K562 (cell line): Measurements from ENCODE around the gene IARS2. TPM values are rescaled to one million over a fixed set of nuclear protein-coding genes. Genes with fewer than 3 reads are reported as not detected.

ENCODE experiments used
- CHAMP1 ChIP-seq: fragments of 450-650 bp; IDR thresholded peaks from 2 replicates; pipeline ENCODE4 v1.6.1; 2016; ENCODE audit warnings: mild to moderate bottlenecking
- GABPB1 ChIP-seq: sonication (generic); formaldehyde crosslinking; IDR thresholded peaks from 2 replicates; pipeline ENCODE4 v1.8.0; 2022; ENCODE audit warnings: mild to moderate bottlenecking, missing genetic modification reagents
- KDM2B ChIP-seq: fragments of 250-450 bp; sonication (Bioruptor Pico); IDR thresholded peaks from 2 replicates; pipeline ENCODE4 v1.8.0; 2021; ENCODE audit warnings: mild to moderate bottlenecking, moderate library complexity
- MEIS2 ChIP-seq: fragments of 450-650 bp; IDR thresholded peaks from 2 replicates; pipeline ENCODE4 v1.6.1; 2014; ENCODE audit warnings: mild to moderate bottlenecking; ENCODE audit not compliant: partially characterized antibody
- NCOA6 ChIP-seq: fragments of 450-650 bp; IDR thresholded peaks from 2 replicates; pipeline ENCODE4 v1.6.1; 2017; ENCODE audit warnings: mild to moderate bottlenecking
- RFX7 ChIP-seq: fragments of 250-450 bp; sonication (Bioruptor Pico); IDR thresholded peaks from 2 replicates; pipeline ENCODE4 v1.5.1; 2021; ENCODE audit warnings: mild to moderate bottlenecking
- TSC22D4 ChIP-seq: fragments of 450-650 bp; IDR thresholded peaks from 2 replicates; pipeline ENCODE4 v1.6.1; 2016; ENCODE audit warnings: missing genetic modification characterization, missing biosample characterization, control low read depth
- ZBTB7A ChIP-seq: IDR thresholded peaks from 2 replicates; pipeline ENCODE4 v1.6.1; 2011; ENCODE audit warnings: low read depth, mild to moderate bottlenecking, low read length, moderate library complexity, borderline replicate concordance; ENCODE audit not compliant: control insufficient read depth
- ZNF23 ChIP-seq: fragments of 250-450 bp; sonication (Bioruptor Pico); IDR thresholded peaks from 2 replicates; pipeline ENCODE4 v1.4.0; 2020; ENCODE audit warnings: mild to moderate bottlenecking
- ZNF239 ChIP-seq: fragments of 250-450 bp; sonication (Bioruptor Pico); IDR thresholded peaks from 2 replicates; pipeline ENCODE4 v1.4.0; 2020; ENCODE audit warnings: mild to moderate bottlenecking
- ZNF408 ChIP-seq: fragments of 250-450 bp; sonication (Bioruptor Pico); IDR thresholded peaks from 2 replicates; pipeline ENCODE4 v1.4.0; 2020; ENCODE audit warnings: low read depth, mild to moderate bottlenecking, moderate library complexity
- ZNF57 ChIP-seq: fragments of 450-650 bp; formaldehyde crosslinking; IDR thresholded peaks from 2 replicates; pipeline ENCODE4 v1.4.0; 2020; ENCODE audit warnings: mild to moderate bottlenecking, moderate library complexity
- ZNF75A ChIP-seq: fragments of 450-650 bp; formaldehyde crosslinking; IDR thresholded peaks from 2 replicates; pipeline ENCODE4 v1.4.0; 2020; ENCODE audit warnings: mild to moderate bottlenecking
- polyA plus RNA-seq, 8 experiments: library from polyadenylated mRNA; depleted of rRNA in 4 of 8; stranded (reverse) in 5 of 8; unstranded in 3 of 8; fragments of >200 nt; fragmentation: Nextera tagmentation in 2 of 8; fragmentation: Illumina TruSeq in 1 of 8; extraction: Ambion mirVana in 2 of 8; extraction: Trizol in 1 of 8; gene quantifications; 2 replicates each; pipeline versions ENCODE4 v1.2.1 to v1.2.3, GENCODE V29; 2011 to 2014; ENCODE audit warnings: inconsistent platforms in 1 of 8, missing spikeins in 1 of 8
- total RNA-seq, 7 experiments: library from RNA; depleted of rRNA in 6 of 7; stranded (reverse); fragments of >200 nt in 6 of 7; fragmentation: Illumina TruSeq in 2 of 7; extraction: Trizol in 2 of 7; gene quantifications; 2 replicates each; pipeline versions ENCODE4 v1.2.1 to v1.2.3, GENCODE V29; 2011 to 2021; ENCODE audit warnings: low replicate concordance in 1 of 7
- TF ChIP-seq, protein P1 (sequence below): sonication (generic); formaldehyde crosslinking; IDR thresholded peaks from 2 replicates; pipeline ENCODE4 v1.8.0; 2022; ENCODE audit warnings: mild to moderate bottlenecking, missing genetic modification reagents
- TF ChIP-seq, protein P2 (sequence below): fragments of 250-450 bp; sonication (Bioruptor Pico); IDR thresholded peaks from 2 replicates; pipeline ENCODE4 v1.8.0; 2022; ENCODE audit warnings: inconsistent platforms, mild to moderate bottlenecking, moderate library complexity, borderline replicate concordance
- TF ChIP-seq, protein P3 (sequence below): sonication (generic); formaldehyde crosslinking; IDR thresholded peaks from 2 replicates; pipeline ENCODE4 v1.8.1; 2023; ENCODE audit warnings: mild to moderate bottlenecking, missing genetic modification reagents

The IARS2 gene
- total and polyA plus RNA-seq, 9 of the 15 experiments (the other 6 are each of a cell fraction or from before 2014, with no cell fraction given), result 39.6 to 127 (median 93.8) TPM

GRCh38 chr1:220089650-220090556 is 4.0 kb upstream of the IARS2 start, which contains the start of gene BPNT1 (continued):
- no peak for TF ChIP-seq NCOA6
- peak; percentile 68; the same call in 1 of the 2 replicates for TF ChIP-seq GABPB1 (CRISPR knock-in tag)
- TF ChIP-seq ZNF239 (CRISPR knock-in tag), result peak; percentile 4; the same call in 1 of the 2 replicates
- TF ChIP-seq ZNF23 (CRISPR knock-in tag), result peak; percentile 67; the same call in 1 of the 2 replicates
- TF ChIP-seq, protein P1, sequence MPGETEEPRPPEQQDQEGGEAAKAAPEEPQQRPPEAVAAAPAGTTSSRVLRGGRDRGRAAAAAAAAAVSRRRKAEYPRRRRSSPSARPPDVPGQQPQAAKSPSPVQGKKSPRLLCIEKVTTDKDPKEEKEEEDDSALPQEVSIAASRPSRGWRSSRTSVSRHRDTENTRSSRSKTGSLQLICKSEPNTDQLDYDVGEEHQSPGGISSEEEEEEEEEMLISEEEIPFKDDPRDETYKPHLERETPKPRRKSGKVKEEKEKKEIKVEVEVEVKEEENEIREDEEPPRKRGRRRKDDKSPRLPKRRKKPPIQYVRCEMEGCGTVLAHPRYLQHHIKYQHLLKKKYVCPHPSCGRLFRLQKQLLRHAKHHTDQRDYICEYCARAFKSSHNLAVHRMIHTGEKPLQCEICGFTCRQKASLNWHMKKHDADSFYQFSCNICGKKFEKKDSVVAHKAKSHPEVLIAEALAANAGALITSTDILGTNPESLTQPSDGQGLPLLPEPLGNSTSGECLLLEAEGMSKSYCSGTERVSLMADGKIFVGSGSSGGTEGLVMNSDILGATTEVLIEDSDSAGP (CRISPR knock-in tag), result 0 out of 2 replicates have a peak, but pooled peaks have one; percentile 47
- peak; percentile 44; the same call in 1 of the 2 replicates for TF ChIP-seq ZBTB7A
- peak; percentile 66 for TF ChIP-seq MEIS2
- TF ChIP-seq CHAMP1, result no peak
- TF ChIP-seq KDM2B (CRISPR knock-in tag), result no peak
- TF ChIP-seq TSC22D4 (tag), result no peak
- no peak for TF ChIP-seq ZNF408 (CRISPR knock-in tag)
- no peak for TF ChIP-seq RFX7
- TF ChIP-seq, protein P2, sequence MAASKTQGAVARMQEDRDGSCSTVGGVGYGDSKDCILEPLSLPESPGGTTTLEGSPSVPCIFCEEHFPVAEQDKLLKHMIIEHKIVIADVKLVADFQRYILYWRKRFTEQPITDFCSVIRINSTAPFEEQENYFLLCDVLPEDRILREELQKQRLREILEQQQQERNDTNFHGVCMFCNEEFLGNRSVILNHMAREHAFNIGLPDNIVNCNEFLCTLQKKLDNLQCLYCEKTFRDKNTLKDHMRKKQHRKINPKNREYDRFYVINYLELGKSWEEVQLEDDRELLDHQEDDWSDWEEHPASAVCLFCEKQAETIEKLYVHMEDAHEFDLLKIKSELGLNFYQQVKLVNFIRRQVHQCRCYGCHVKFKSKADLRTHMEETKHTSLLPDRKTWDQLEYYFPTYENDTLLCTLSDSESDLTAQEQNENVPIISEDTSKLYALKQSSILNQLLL, result no peak
- no peak for TF ChIP-seq ZNF75A
- no peak for TF ChIP-seq ZNF57 (CRISPR knock-in tag)
- TF ChIP-seq, protein P3, sequence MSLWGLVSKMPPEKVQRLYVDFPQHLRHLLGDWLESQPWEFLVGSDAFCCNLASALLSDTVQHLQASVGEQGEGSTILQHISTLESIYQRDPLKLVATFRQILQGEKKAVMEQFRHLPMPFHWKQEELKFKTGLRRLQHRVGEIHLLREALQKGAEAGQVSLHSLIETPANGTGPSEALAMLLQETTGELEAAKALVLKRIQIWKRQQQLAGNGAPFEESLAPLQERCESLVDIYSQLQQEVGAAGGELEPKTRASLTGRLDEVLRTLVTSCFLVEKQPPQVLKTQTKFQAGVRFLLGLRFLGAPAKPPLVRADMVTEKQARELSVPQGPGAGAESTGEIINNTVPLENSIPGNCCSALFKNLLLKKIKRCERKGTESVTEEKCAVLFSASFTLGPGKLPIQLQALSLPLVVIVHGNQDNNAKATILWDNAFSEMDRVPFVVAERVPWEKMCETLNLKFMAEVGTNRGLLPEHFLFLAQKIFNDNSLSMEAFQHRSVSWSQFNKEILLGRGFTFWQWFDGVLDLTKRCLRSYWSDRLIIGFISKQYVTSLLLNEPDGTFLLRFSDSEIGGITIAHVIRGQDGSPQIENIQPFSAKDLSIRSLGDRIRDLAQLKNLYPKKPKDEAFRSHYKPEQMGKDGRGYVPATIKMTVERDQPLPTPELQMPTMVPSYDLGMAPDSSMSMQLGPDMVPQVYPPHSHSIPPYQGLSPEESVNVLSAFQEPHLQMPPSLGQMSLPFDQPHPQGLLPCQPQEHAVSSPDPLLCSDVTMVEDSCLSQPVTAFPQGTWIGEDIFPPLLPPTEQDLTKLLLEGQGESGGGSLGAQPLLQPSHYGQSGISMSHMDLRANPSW (CRISPR knock-in tag), result no peak
